HG03280 (cell line): Measurements from ENCODE around the gene KRT7.
A peak's percentile ranks its signal among the peaks of the same experiment; 100 is the strongest.
"Not testable (repeated sequence)": the region's sequence is repeated elsewhere in the genome, so short reads cannot be mapped to it uniquely, and the experiment has no call there.

Experiments
- ATAC-seq: cut with Tn5 transposase; IDR thresholded peaks from one replicate; pipeline ENCODE4 v1.9.1; 2021; ENCODE audit warnings: mild to moderate bottlenecking, moderate library complexity; ENCODE audit not compliant: unreplicated experiment

Gene KRT7

DNA sequence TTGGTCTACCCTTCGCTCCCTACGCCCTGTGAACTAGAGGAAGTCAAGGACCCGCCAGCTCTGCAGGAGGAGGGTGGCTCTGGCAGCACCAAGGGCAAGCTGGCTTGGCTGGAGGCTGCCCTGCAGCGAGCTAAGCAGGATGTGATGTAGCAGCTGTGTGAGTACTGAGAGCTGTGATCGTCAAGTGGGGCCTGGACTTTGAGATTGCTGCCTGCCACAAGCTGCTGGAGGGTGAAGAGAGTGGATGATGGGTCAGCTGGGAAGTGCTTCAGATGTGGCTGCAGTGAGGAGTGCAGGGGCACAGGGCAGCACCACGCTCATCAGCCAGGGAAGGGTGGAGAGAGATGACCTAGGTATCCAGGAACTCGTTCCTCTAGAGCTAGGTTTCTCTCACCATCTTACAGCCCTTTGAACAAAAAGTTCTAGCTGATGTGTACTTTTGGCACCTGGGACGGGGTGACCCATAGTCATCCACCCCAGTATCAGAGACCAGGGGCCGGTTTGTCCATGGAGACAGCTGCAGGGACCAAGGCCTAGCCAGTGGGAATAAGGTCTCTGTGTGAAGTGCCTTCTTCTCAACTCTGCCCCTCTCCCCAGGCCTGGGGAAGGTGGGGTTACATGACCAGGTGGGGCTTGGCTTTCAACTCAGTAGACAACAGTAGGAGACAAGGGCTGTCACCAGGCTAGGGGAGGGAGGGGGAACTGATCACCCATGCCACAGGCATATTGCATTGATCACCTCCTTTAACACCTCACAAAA, 44.6 kb downstream of the KRT7 start:
- ATAC-seq: no peak

DNA sequence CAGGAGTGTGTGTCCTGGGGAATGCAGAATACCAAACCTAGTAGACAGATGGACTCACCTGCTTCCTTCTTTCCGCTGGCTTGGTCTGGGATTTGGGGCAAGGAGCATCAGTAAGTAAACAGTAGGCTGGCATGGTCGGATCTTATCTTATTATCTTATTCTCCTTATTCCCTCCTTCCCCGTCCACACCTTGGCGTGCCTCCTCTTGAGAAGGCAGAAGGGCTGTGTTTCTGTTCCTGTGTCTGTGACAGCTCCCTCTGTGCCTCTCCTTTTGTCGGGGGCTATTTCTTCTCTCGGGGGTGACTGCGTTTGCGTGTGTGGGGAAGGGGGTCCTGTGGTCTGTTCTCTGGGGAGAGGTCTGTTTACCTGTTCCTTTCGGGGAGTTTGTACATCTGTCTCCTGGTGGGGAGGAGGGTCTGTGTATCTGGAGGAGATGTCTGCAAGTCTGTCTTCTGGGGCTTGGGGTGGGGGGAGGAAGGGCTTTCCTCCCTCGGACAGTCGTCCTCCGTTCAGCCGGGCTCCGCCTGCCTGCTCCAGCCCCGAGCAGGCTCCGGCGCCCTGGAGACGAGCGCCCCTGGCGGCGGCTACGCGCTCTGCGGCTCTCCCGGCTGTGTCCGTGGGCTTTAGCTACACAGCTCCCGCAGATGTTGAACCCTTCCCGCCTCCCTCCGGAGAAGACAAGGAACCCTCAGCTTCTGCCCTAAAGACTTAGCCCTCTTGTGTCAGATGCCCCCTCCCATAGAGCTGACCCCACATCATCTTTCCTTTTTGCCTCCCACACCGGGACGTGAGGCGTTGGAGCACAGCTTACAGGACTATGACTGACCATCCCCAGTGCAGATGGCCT, 45.8 kb downstream of the KRT7 start:
- ATAC-seq: peak; percentile 87

DNA sequence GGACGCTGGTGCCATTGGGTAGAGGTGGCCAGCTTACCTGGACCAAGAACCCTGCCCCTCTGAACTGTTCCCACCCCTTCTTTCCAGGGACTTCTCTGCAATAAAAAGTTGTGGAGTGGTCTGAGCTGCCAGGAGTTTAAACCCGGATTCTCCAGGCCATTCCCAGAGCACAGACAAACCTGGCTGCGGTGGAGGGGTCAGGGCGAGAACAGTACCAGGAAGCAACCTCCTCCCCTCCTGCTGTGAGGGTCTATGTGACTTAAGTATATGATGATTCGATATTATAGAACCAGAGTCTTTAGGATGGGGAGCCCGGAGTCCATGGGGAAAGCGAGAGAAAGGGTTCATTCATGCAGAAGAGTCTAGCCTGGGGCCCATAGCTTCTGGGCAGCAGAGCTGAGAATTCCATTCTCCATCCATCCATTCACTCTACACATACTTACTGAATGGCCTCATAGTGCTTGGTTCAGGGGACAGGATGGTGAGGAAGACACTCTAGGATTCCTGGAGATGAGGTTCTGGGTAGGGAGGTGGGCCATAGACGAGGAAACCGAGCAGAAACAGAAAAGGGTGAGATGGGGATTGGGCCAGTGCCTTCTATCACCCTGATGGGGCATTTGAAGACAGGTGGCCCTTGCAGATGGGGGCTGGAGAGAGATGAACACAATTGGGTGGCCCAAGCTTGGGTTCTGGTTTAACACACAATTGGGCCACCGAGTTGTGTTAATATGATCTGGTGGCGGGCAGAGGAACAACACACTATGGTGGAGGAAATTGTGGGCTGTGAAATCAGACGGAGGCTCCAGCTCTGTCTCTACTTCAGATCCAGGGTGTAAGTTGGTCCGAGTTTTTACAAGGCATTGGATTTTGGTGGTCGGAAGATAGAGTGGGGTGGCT, 46.6 kb downstream of the KRT7 start:
- ATAC-seq: no peak

DNA sequence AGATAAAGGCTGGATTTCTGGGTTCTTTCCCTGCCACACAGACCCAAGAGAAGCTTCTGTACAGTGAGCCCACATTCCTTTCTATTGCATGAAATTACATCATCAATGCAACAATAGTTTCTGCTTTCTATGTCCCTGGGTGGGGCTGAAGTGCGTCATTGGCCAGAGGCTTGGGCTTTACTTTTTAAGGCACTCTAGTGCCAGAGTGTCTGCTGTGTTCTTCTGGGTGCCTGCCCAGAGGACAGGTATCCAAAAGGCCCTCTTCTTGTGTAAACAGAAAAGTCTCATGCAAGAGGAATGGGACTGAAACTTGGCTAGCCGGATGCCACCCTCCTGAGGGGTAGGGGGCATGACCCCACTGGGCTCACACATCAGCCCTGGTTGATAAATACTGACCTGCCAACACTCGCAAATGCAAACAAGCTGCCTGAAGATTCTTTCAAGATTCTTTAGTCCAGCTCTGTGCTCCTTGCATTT, 47.3 kb downstream of the KRT7 start:
- no peak for ATAC-seq

DNA sequence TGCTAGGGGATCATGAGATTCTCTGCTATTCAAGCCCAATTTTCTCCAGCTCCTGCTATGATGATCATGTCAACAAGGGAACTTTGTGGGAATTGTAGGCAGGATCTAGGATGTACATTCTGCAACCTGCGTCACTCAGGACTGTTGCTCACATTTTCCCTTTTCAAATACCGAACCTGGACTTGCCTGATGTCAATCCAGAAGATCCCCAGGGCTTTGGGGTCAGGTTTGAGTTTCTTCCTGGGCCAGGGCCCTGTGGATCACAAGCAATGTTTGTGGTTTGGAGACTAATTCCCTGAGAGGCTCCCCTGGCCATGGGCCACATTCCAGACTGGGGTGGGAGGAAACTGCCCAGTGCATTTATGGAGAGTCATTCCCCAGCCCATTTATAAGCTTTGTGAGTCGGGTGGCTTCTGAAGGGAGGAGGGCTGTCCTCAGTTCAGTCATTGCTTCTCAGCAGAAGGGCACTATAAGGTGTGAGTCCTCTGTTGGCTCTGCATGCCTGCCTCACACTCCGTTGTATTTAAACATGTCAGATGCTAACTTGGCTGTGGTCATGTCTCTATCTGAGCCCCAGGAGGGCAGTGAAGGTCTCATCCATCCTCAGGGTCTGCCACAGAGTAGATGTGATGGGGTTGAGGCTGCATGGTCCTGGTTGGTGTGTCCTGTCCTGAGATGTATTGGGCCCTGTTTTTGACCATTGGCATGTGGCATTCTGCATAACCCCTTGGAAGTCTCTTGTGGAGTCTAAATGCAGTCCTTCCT, 47.9 kb downstream of the KRT7 start:
- ATAC-seq: no peak

DNA sequence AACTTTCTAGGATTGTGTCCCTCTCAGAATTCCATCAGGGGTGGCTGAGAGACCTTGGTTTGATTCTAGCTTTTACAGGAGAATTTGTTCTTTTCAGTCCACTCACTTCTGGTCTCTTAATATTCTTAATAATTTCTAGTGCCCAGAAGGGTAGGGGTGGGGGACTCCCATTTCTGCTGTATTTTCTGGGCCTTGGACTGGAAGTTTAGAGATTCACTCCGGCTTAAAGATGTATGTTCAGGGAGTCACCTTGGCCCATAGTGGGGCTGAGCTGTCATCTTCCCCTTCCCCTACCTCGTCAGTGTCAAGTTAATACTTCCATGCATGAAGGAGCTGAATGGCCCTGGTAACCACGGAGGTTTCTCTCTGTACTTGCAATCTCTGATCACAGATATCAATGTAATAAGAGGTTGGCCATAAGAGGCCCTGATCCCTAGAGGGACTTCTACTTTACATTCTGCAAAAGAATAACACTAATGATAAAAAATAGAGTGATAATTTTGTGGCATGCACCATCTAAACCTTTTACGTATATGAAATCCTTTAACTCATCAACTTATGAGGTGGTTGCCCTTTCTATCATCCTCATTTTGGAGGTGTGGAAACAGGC, 51.6 kb downstream of the KRT7 start:
- ATAC-seq: no peak

DNA sequence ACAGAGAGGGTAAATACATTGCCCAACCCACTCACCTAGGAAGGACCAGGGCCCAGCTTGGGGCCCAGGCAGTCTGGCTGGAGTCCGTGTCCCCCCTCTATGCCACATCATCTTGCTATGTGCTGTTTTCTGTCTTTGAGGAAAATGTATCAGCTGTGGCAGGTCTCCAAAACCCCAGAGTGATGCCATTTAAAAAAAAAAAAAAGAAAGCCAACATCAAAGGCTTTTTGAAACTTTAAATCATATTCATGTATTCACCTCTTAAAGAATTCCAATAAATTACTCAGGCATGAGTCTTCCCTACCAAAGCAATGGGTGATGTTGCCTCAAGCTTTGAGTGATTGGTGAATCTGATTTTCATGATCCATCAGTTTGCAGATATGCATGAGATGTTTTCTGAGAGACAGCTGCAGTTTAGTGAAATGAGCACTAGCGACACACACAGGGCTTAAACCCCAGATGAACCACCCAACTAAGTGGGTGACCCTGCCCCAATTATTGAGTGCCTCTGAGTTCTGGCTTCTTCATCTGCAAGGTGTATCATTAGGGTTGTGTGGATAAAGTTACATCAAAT, 52.2 kb downstream of the KRT7 start:
- no peak for ATAC-seq

DNA sequence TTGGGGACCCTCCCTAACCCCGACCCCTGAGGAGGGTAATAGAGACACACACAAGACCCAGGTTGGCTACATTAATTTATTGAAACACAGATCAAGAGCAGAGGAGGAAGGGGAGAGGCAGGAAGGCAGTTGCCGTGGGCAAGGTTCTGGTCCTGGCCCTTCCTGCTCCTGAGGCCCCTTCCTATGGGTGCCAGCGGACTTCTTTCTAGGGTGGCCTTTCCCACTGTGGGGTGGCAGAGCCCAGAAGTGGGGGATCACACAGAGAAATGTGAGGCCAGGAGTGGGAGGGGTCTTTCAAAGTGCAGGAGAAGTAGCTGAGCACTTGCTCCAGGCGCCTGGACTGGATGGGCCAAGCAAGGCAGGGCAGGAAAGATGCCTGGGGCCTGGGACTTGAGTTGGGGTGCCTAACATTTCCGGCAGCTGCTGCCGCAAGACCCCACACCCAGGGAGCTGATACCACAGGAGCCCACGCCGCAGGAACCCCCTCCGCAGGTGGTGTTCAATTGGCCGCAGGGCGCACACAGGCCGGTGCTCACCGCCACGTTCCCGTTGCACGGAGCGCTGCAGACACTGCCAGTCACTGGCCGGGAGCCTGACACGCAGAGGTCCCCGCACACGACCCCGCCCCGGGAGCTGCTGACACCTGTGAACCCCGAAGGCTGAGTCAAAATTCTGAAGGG, 52.9 kb downstream of the KRT7 start:
- ATAC-seq: no peak

DNA sequence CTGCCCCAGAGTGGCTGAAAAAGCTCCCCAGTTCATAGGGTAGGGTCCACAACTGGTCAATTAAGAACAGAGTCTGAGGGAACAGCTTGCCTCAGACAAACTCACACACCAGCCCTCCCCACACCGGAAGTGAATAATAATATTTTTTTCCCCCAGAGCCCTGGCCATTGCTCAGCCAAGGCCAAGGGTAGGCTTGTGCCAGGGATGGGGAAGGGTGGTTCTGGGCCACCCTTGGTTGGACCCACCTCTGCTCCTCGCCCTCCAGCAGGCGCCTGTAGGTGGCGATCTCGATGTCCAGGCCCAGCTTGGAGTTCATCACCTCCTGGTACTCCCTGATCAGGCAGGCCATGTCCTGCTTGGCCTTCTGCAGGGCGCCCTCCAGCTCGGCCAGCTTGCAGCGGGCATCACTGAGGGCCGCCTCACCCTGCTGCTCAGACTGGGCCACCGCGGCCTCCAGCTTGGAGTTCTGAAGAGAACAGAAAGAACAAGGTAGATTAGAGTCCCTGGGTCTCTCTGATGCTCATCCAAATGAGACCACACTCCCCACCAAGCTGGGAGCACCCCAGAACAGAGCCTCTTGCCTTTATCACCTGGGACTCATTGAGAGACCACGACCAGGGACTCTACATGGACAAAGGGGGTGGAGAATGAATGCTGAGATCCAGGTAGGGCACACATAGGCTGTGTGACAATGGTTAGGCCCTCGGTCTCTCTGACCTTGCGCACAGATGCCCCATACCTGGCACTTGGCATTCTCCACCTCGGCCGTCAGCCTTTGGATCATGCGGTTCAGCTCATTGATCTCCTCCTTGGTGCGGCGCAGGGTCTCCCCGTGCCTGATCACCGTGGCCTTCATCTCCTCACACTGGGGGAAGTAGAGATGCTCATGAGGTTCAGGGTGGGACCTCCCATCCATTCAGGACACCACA, 54.1 kb downstream of the KRT7 start:
- not testable (repeated sequence) for ATAC-seq

DNA sequence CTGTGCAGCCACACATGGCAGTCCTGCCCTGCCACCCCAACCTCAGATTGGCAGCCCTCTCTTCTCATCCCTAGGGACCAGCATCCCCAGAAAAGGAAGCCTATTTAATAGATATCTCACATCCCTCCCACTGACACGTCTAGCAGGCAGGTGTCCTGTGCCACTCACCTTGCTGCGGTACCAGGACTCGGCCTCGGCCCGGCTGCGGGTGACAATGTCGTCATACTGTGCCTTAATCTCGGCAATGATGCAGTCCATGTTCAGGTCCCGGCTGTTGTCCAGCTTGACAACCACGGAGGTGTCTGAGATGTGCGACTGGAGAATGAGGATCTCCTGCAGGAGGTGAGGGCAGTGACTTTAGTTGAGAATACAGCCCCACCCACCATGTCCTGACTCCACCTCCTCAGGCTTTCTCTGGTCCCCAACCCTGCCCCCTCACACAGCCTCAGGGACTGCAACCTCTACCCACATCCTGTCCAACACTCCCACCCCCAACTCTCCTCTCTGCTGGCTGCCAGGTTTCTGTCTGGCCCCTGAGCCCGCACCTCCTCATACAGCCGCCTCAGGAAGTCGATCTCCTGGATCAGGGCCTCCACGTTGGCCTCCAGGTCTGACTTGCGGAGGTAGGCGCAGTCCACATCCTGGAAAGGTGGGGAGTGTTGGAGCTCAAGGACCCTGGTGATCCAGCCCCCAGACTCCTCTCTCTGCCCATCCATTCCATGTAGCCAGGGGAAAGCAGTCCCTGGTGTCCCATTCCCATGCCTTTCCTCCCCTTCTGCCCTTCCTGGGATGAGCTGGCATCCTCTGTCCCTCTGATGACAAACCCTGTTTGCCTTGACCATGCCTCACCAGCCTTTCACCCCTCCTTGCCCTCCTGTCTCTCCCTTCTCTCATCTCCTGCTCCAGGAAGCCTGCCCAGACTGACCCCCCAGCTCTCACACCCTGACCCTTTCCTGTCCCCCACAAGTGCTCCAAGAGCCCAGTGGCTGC, 55.1 kb downstream of the KRT7 start:
- peak; percentile 79 for ATAC-seq

DNA sequence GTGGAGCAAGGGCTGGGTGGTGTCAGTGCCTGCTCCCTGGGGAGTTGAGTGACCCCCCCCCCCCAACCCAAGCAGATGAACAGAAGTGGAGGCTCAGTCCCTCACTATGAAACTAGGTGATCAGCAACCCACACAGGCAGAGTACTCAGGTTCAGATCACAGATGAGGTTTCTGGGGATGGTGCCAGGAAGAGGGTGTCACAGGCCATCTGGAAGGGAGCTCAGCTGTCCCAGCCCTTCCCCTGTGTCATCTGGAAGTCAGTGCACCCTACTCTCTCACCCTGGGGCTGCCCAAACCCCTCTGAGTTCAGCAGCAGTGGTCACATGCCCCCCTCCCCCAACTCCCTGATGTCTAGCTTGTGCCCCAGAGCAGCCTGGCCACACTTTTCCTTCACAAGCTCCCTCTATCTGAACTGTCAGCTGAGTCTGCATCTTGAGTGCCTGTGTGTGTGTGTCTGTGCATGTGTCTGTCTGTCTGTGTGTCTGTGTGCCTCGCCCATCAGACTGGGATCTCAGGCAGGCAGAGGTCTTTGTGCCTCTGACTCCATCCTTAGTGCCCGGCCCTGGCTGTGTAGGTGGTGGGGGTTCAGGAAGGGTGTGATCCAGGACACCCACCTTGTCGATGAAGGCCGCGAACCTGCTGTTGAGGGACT, 57.6 kb downstream of the KRT7 start:
- not testable (repeated sequence) for ATAC-seq

DNA sequence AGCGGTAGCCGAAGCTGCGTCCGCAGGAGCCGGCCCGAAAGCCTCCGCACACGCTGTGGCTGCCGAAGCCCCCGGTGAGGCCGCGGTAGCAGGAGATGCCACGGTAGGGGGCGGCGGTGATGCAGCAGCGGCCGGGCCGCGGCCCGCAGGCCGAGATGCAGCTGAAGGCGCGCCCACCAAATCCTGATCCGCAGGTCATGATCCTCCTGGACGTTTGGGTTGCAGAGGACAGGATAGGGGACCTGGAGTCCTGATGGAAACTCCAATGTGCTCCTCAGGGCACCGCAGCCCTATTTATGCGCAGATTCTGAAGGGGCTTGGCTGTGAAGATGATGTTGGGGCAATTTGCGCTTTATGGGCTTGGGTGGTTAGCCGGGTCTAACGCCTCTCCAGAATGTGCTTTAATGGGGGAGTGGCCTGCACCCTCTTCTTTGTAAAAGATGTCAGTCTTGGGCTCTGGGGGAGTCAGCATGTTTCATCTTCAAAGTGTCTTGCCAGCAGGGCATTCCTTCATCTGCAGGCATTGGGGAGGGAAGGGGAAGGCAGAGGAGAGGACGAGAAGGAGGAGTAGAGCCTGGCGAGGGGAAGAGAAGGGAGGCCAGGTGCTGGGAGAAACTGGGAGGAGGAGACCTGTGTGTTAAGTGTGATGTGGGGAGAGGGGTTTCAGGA, 58.4 kb downstream of the KRT7 start, which contains the start of gene KRT81:
KRT81 (minus strand) TSS at position 268 of the 669 bp plus-strand sequence; CDS start at position 199, 69 bp downstream.
- ATAC-seq: no peak

DNA sequence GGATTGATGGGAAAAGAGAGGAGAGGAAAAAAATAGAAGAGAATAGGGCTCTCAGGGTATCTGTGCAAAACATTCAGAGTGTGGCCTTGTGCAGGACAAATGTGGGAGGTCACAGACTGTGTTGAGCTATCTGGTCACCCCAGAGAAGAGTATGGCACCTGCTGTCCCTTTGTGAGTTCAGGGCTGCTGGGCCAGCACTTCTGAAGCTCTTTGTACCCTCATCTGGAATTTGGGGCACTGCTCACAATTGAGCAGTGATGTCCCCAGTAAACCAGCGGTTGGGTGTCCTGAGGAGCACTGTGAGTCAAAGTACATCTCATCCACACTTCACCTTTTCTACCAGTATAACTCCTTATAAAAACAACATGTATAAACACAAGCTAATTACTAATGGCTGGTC, 60.9 kb downstream of the KRT7 start:
- no peak for ATAC-seq

DNA sequence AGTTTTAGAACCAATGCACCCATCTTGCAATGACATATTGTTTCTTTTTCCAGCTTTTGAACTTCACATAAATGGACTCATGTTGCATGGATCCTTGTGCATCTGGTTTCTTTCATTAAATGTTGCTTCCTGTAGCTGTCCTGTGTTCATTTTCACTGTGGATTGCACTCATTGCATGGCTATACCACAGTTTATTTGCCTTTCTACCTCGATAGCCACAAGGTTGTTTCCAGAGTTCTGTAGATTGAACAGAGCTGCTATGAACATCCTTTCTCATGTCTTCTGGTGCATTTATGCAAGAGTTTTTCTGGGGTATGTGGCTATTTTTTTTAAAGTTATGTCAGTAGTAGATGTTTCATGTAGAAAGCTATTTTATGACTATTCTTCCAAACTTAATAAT, 61.8 kb downstream of the KRT7 start:
- ATAC-seq: no peak

DNA sequence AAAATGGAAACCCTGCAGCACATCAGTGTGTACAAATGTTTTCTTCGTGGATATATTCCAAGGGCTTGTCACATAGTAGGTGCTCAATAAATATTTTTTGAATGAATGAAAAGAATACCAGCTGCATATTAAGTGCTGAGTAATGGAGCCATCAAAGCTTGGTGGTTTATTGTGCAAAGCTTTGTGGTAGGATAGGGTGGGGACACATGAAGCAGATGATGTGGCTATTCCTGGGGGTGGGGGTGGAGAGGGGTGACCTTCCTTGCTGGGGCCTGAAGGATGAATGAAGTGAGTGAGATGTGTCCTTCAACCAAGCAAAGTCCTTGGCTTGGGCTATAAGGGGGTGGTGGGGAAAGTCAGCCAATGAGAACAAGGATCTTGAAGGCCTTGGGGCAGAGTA, 62.6 kb downstream of the KRT7 start:
- ATAC-seq: no peak
